ENCODE results near the gene PHEX.

- TF ChIP-seq PREB (CRISPR knock-in tag; IDR thresholded peaks at IDR 0.05; ENCODE audit: borderline replicate concordance) (no peak), TEAD1 (CRISPR knock-in tag; IDR thresholded peaks at IDR 0.05) (no peak), E2F5 (CRISPR knock-in tag; IDR thresholded peaks at IDR 0.05) (no peak), NR2C2 (CRISPR knock-in tag; IDR thresholded peaks at IDR 0.05) (no peak), ZNF532 (CRISPR knock-in tag; IDR thresholded peaks at IDR 0.05; ENCODE audit: borderline replicate concordance) (no peak), CTCF (IDR thresholded peaks at IDR 0.05) (no peak), NR3C1 (CRISPR knock-in tag; conservative IDR thresholded peaks at IDR 0.05; ENCODE audit: low read depth) (no peak)
- TF ChIP-seq, protein P1, sequence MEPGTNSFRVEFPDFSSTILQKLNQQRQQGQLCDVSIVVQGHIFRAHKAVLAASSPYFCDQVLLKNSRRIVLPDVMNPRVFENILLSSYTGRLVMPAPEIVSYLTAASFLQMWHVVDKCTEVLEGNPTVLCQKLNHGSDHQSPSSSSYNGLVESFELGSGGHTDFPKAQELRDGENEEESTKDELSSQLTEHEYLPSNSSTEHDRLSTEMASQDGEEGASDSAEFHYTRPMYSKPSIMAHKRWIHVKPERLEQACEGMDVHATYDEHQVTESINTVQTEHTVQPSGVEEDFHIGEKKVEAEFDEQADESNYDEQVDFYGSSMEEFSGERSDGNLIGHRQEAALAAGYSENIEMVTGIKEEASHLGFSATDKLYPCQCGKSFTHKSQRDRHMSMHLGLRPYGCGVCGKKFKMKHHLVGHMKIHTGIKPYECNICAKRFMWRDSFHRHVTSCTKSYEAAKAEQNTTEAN (CRISPR knock-in tag; IDR thresholded peaks at IDR 0.05), result no peak
These were observed 264.7 kb downstream of the PHEX start for GRCh38 chrX:22296871-22297270.
